ENCODE results near the gene SLC6A5. TPM values are rescaled to one million over a fixed set of nuclear protein-coding genes. Genes with fewer than 3 reads are reported as not detected.
A peak's percentile ranks its signal among the peaks of the same experiment; 100 is the strongest.

SLC6A5 gene
- total and polyA plus RNA-seq, 2 of the 8 experiments (the other 6 are each of a cell fraction or from before 2014, with no cell fraction given): not detected

DNA sequence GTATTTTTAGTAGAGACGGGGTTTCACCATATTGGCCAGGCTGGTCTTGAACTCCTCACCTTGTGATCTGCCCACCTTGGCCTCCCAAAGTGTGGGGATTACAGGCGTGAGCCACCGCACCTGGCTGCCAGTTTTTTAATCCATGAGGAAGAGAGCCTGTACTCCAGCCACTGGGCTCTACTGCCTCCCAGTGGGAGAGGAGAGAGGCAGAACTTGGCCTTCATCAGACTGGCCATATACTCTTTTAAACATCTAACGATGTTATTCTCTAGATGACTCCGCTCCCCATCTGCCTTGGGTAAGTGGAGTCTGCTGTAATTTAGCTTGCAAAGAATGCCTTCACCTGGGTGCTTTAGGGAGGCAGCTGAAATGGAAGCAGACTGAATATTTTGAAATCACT is 34.6 kb downstream of the SLC6A5 start:
- H3K4me2 ChIP-seq (ENCODE audit: insufficient read depth in 1 of 2, low read depth in 2 of 2, low read length in 2 of 2): no peak overlapping the region
- H3K27ac ChIP-seq (ENCODE audit: low read depth, low read length): no peak overlapping the region
- no peak overlapping the region for H3K4ac ChIP-seq (replicated peaks; ENCODE audit: insufficient read length, low read depth, low read length)
- no peak overlapping the region for H2BK20ac ChIP-seq (ENCODE audit: low read length)
- peaks cover 0 to 5% (median 2%) of the 10 kb centered on the region in 4 experiments; a peak in 3 of 7 replicates for H3K4me1 ChIP-seq (replicated peaks in 1 of 4; ENCODE audit: control insufficient read depth in 3 of 4, insufficient read depth in 4 of 4, low read length in 3 of 4)
- POLR2A ChIA-PET (ENCODE audit: partially characterized antibody): no interaction called here
- WGBS, 2 experiments (ENCODE audit: extremely low coverage in 1 of 2, insufficient coverage in 1 of 2, insufficient read length in 1 of 2, insufficient replicate concordance in 2 of 2, low coverage in 1 of 2, low lambda C conversion rate in 2 of 2, missing lambda C conversion rate in 1 of 2): 93% methylated on average over 5 of the region's 5 CpGs; no CpG with 5 or more reads in 1 of the 2 experiments
- no peaks in the 10 kb centered on the region for H3K27me3 ChIP-seq (replicated peaks in 1 of 4; ENCODE audit: control insufficient read depth in 3 of 4, extremely low read depth in 1 of 4, insufficient read depth in 3 of 4, low read length in 3 of 4)
- no peak overlapping the region for H2BK12ac ChIP-seq (ENCODE audit: low read depth, low read length)
- no peak overlapping the region for H2BK15ac ChIP-seq (ENCODE audit: low read length)
- H3K23me2 ChIP-seq (ENCODE audit: low read depth, low read length): no peaks in the 10 kb centered on the region
- no peak overlapping the region for H2BK5ac ChIP-seq (ENCODE audit: low read depth, low read length)
- H3K18ac ChIP-seq (ENCODE audit: extremely low read depth, low read length): no peak overlapping the region
- H4K5ac ChIP-seq (ENCODE audit: insufficient read length, low read depth, low read length): no peak overlapping the region
- H4K91ac ChIP-seq (replicated peaks; ENCODE audit: insufficient read length, low read length): no peak overlapping the region
- no peaks in the 10 kb centered on the region for H3K79me2 ChIP-seq (ENCODE audit: control insufficient read depth in 1 of 2, insufficient read depth in 2 of 2, low read length in 2 of 2)
- no peak overlapping the region for H2AFZ ChIP-seq (ENCODE audit: low read length)
- FAIRE-seq (no peak), DNase-seq (ENCODE audit: low read depth in 1 of 2, low spot score in 2 of 2) (no peak)
- no peak overlapping the region for H3K56ac ChIP-seq (replicated peaks; ENCODE audit: insufficient read length, low read depth, low read length)
- no peak overlapping the region for H3K9ac ChIP-seq (replicated peaks in 1 of 4; ENCODE audit: extremely low read depth in 1 of 4, low read depth in 3 of 4, low read length in 3 of 4)
- no peak overlapping the region for H3K14ac ChIP-seq (ENCODE audit: insufficient read length)
- no peaks in the 10 kb centered on the region for H4K20me1 ChIP-seq (replicated peaks in 1 of 2; ENCODE audit: control insufficient read depth in 1 of 2, insufficient read depth in 2 of 2, low read length in 2 of 2)
- no peak overlapping the region for H4K8ac ChIP-seq (ENCODE audit: extremely low read depth, insufficient read depth, low read length)
- CTCF ChIA-PET (ENCODE audit: partially characterized antibody): interaction anchor here (0.6 to 2.8 kb wide), 5 partner anchors 12 to 924 kb away, joined by 3 to 16 read pairs (median 3); no protein-coding TSS in a partner anchor
- H2BK120ac ChIP-seq (replicated peaks; ENCODE audit: low read depth, low read length): no peak overlapping the region
- H3K4me3 ChIP-seq (ENCODE audit: extremely low read depth in 1 of 4, insufficient read depth in 2 of 4, low read depth in 3 of 4, low read length in 4 of 4): no peak overlapping the region
- H3K79me1 ChIP-seq (ENCODE audit: low read depth, low read length): no peaks in the 10 kb centered on the region
- H3K36me3 ChIP-seq (ENCODE audit: control insufficient read depth in 2 of 4, insufficient read depth in 4 of 4, low read length in 3 of 4): no peaks in the 10 kb centered on the region
- H3K23ac ChIP-seq (ENCODE audit: insufficient read length): no peak overlapping the region
- H2AK5ac ChIP-seq (ENCODE audit: low read depth, low read length): no peak overlapping the region
- no peaks in the 10 kb centered on the region; a peak in 1 of 4 replicates for H3K9me3 ChIP-seq (ENCODE audit: insufficient read depth in 2 of 2, low read depth in 1 of 2, low read length in 1 of 2)
- TF ChIP-seq RBBP5 (IDR thresholded peaks at IDR 0.05; ENCODE audit: borderline replicate concordance, low read depth, low read length) (no peak), POLR2A (IDR thresholded peaks at IDR 0.05; ENCODE audit: control extremely low read depth in 1 of 2, low read depth in 2 of 2, low read length in 2 of 2) (no peak), TBP (IDR thresholded peaks at IDR 0.05; ENCODE audit: low read depth, low read length) (peak; percentile 27; the same call in 1 of the 2 replicates), EZH2 (IDR thresholded peaks at IDR 0.05; ENCODE audit: low read depth, low read length, severe bottlenecking) (no peak), RAD21 (IDR thresholded peaks at IDR 0.05 in 1 of 2, conservative IDR thresholded peaks at IDR 0.05 in 1 of 2; ENCODE audit: low read depth in 2 of 2, low read length in 2 of 2) (peak; percentile 68 to 73), TEAD4 (IDR thresholded peaks at IDR 0.05; ENCODE audit: low read depth, low read length) (no peak), CREB1 (IDR thresholded peaks at IDR 0.05) (no peak), GTF2F1 (IDR thresholded peaks at IDR 0.05; ENCODE audit: borderline replicate concordance, low read depth, low read length) (no peak), BACH1 (IDR thresholded peaks at IDR 0.05; ENCODE audit: low read length) (no peak), MAX (IDR thresholded peaks at IDR 0.05) (no peak)
- TF ChIP-seq, protein P1, sequence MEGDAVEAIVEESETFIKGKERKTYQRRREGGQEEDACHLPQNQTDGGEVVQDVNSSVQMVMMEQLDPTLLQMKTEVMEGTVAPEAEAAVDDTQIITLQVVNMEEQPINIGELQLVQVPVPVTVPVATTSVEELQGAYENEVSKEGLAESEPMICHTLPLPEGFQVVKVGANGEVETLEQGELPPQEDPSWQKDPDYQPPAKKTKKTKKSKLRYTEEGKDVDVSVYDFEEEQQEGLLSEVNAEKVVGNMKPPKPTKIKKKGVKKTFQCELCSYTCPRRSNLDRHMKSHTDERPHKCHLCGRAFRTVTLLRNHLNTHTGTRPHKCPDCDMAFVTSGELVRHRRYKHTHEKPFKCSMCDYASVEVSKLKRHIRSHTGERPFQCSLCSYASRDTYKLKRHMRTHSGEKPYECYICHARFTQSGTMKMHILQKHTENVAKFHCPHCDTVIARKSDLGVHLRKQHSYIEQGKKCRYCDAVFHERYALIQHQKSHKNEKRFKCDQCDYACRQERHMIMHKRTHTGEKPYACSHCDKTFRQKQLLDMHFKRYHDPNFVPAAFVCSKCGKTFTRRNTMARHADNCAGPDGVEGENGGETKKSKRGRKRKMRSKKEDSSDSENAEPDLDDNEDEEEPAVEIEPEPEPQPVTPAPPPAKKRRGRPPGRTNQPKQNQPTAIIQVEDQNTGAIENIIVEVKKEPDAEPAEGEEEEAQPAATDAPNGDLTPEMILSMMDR (IDR thresholded peaks at IDR 0.05; ENCODE audit: control extremely low read depth in 1 of 3, insufficient read depth in 1 of 3, low read depth in 1 of 3, low read length in 3 of 3): peak; percentile 36 to 58 (median 53)
